Activated CD4-positive, alpha-beta T cell treated with anti-CD3 and anti-CD28 coated beads, Interleukin-2, amount 50 U/mL, for 1 hour (primary cell): Measurements from ENCODE around the gene OR14C36.
"Not testable (repeated sequence)": the region's sequence is repeated elsewhere in the genome, so short reads cannot be mapped to it uniquely, and the experiment has no call there.

ENCODE experiments used
- DNase-seq: peaks from one replicate; pipeline ENCODE4 v3.0.0-alpha.2; 2020

OR14C36 gene, protein sequence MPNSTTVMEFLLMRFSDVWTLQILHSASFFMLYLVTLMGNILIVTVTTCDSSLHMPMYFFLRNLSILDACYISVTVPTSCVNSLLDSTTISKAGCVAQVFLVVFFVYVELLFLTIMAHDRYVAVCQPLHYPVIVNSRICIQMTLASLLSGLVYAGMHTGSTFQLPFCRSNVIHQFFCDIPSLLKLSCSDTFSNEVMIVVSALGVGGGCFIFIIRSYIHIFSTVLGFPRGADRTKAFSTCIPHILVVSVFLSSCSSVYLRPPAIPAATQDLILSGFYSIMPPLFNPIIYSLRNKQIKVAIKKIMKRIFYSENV

DNA sequence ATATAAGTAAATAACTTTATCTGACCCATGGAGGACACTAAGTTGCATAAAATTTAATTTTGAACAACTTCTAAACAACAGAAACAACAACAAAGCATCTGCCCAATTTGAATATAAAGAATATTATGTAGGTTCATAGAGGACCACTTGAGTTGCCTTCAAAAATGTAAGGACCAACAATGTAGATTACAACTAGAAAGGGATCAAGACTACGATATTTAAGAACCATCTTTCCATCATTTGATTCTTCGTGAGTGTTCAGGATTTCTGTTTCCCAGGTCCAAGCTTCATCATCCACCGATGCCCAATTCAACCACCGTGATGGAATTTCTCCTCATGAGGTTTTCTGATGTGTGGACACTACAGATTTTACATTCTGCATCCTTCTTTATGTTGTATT lies at the start of gene OR14C36:
Gene OR14C36, plus strand, starts transcription at position 301 of the 400 bp plus-strand sequence. Its CDS starts 0 bp downstream, at position 301.
- DNase-seq, result no peak

GRCh38 chr1:248303324-248303723 lies 45.3 kb upstream of the OR14C36 start, which contains the start of gene OR2T12:
Gene OR2T12, minus strand, starts transcription at chr1:248303424. Its CDS starts 7,846 bp downstream, at chr1:248295578.
- DNase-seq, result no peak

- DNase-seq, result not testable (repeated sequence)
Observed at GRCh38 chr1:248305672-248306071, 42.9 kb upstream of the OR14C36 start.

GRCh38 chr1:248306103-248306502 lies 42.5 kb upstream of the OR14C36 start:
- DNase-seq, result no peak

GRCh38 chr1:248306740-248307139 lies 41.8 kb upstream of the OR14C36 start:
- not testable (repeated sequence) for DNase-seq

- no peak for DNase-seq
Observed at GRCh38 chr1:248316796-248317195, 31.8 kb upstream of the OR14C36 start.

GRCh38 chr1:248324468-248324867 lies 24.1 kb upstream of the OR14C36 start, which contains the start of gene OR2M7:
Gene OR2M7, minus strand, starts transcription at chr1:248324568. Its CDS starts 0 bp downstream, at chr1:248324568.
- no peak for DNase-seq

DNA sequence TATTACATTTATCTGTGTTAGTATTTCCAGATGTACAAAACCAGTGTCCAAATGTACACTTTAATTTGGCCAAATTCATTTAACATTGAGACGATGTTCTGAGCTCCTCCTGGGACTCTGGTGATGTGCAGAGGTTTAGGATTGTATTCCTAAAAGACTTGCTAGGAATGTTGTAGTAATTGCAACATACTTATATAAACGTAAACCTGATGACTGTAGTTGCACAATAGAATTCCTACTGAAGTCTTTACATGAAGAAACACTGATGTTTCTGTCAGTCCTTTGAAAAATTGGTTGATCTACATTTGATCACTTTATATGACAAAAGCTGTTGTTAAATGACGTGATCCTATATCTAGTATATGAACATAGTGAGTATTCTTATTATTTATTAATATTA lies 5.1 kb upstream of the OR14C36 start:
- no peak for DNase-seq

- no peak for DNase-seq
Observed at GRCh38 chr1:248359415-248359814, 10.8 kb downstream of the OR14C36 start.

DNA sequence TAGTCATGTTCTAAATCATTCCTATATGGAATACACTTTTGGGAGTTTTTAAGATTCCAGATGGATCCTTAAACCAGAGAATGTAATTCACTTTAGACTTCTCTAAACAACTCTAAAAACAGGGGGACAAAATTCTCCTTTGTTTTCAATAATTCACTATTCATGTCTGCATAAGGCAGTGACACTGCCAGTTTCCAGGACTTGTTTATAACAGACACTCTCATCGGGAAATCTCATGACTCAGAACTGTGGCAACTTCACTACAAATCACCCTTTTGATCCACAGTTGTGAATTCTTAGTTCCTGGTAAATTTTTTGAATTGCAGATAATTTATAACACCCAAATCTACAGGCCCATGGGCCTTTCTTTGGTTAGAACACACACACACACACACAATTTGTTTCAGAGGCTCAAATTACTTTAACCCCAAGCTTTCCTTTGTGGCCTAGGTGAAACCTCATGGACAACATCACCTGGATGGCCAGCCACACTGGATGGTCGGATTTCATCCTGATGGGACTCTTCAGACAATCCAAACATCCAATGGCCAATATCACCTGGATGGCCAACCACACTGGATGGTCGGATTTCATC lies 12.6 kb downstream of the OR14C36 start, which contains the start of gene OR2T4:
Gene OR2T4, plus strand, starts transcription at position 545 of the 595 bp plus-strand sequence. Its CDS starts 0 bp downstream, at position 545.
- DNase-seq, result no peak

- DNase-seq, result no peak
Observed at GRCh38 chr1:248366609-248367008, 18.0 kb downstream of the OR14C36 start.

DNA sequence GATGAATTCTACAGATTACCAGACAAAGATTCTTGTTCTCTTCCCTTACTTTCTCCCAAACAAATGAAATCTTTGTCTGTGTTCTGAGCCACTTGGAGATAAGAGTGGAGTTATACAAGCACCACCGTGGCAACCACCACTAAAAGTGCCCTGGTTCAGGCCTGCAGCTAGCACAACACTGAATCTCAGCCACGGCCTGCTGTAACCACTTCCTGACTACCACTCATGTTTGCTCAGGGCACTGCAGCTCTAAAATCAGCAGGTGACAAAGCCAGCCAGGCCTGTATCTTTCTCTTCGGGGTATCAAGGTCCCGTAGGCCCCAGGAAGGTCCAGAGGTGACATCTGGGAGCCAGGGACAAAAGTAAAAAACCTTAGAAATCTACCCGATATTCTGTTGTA lies 23.8 kb downstream of the OR14C36 start:
- DNase-seq, result no peak

DNA sequence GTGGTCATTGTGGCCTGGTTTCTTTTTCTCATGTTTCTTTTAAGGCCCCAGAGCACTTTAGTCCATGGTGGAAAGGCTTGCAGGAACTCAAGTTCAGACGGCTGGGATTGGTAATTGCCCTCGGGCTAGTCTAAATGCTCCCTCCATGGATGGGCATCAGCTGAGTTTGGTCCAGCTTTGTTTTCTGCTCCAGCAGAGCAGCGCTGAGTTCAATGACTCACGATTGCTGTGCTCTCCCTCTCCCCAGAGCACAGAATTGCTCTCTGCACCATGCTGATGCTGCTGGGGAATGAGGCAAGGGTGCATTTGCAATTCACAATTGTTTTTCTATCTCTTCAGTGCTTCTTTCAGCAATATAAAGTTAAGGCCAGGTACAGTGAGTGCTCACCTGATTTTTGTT lies 25.2 kb downstream of the OR14C36 start:
- no peak for DNase-seq

- DNase-seq, result no peak
Observed at GRCh38 chr1:248375446-248375845, 26.9 kb downstream of the OR14C36 start, which contains the start of gene OR2T6. Gene OR2T6, plus strand, starts transcription at chr1:248375746. Its CDS starts 11,863 bp downstream, at chr1:248387609.

GRCh38 chr1:248376916-248377315 lies 28.3 kb downstream of the OR14C36 start:
- no peak for DNase-seq

- DNase-seq, result no peak
Observed at GRCh38 chr1:248380854-248381253, 32.3 kb downstream of the OR14C36 start.

- no peak for DNase-seq
Observed at GRCh38 chr1:248388426-248388825, 39.9 kb downstream of the OR14C36 start.

GRCh38 chr1:248393050-248393449 lies 44.5 kb downstream of the OR14C36 start:
- DNase-seq, result no peak
